ENCODE results near the gene SUPV3L1. TPM values are rescaled to one million over a fixed set of nuclear protein-coding genes. Genes with fewer than 3 reads are reported as not detected.

The SUPV3L1 gene
- total and polyA plus RNA-seq, 9 of the 15 experiments (the other 6 are each of a cell fraction or from before 2014, with no cell fraction given): 45.2 to 156 (median 92.6) TPM

DNA sequence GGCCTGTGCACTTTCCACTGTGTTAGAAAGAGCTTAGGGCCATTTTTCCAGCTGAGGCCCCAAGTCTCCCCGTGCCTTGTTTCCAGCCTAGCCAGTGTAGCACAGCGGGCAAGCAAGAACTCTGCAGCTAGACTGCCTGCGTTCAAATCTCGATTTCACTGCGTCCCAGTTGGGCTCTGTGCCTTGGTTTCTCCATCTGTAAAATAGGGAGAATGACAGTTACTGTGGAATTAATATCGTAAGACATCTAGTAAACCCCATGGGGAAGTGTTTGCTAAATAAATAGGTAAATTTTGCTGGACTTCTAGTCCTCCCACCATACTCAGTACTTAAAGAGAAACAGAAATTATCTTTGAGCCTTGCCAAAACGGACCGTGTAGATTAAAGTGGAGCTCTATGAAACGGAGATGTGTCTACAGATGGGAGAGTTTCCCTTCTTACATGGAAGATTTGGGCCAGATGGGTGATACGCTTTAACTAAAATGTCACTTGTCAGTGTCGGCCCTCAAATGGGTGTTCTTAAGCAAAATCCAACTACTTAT lies 36.6 kb downstream of the SUPV3L1 start (continued):
- TF ChIP-seq, protein P1, sequence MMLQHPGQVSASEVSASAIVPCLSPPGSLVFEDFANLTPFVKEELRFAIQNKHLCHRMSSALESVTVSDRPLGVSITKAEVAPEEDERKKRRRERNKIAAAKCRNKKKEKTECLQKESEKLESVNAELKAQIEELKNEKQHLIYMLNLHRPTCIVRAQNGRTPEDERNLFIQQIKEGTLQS (IDR thresholded peaks at IDR 0.05): no peak
- TF ChIP-seq, protein P1 (CRISPR knock-in tag; conservative IDR thresholded peaks at IDR 0.05): no peak
- no peak for TF ChIP-seq ZBTB12 (CRISPR knock-in tag; IDR thresholded peaks at IDR 0.05)
- no peak for TF ChIP-seq NR0B1 (IDR thresholded peaks at IDR 0.05; ENCODE audit: partially characterized antibody)
- TF ChIP-seq, protein P2, sequence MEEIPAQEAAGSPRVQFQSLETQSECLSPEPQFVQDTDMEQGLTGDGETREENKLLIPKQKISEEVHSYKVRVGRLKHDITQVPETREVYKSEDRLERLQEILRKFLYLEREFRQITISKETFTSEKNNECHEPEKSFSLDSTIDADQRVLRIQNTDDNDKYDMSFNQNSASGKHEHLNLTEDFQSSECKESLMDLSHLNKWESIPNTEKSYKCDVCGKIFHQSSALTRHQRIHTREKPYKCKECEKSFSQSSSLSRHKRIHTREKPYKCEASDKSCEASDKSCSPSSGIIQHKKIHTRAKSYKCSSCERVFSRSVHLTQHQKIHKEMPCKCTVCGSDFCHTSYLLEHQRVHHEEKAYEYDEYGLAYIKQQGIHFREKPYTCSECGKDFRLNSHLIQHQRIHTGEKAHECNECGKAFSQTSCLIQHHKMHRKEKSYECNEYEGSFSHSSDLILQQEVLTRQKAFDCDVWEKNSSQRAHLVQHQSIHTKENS (CRISPR knock-in tag; IDR thresholded peaks at IDR 0.05): no peak
- no peak for TF ChIP-seq ZNF785 (CRISPR knock-in tag; IDR thresholded peaks at IDR 0.05)
- no peak for TF ChIP-seq FUS (optimal IDR thresholded peaks at IDR 0.05; ENCODE audit: low read depth, low read length)
- no peak for TF ChIP-seq RREB1 (CRISPR knock-in tag; IDR thresholded peaks at IDR 0.05)
- no peak for TF ChIP-seq DEAF1 (CRISPR knock-in tag; IDR thresholded peaks at IDR 0.05)
- TF ChIP-seq PML (IDR thresholded peaks at IDR 0.05; ENCODE audit: low read length): no peak
- TF ChIP-seq ZNF232 (CRISPR knock-in tag; IDR thresholded peaks at IDR 0.05): no peak
- TF ChIP-seq MCM3 (IDR thresholded peaks at IDR 0.05): no peak

All from K562 (cell line).